Gastroesophageal sphincter (tissue), 4 donors: ENCODE results near the gene SPATS2L. TPM values are rescaled to one million over a fixed set of nuclear protein-coding genes. Genes with fewer than 3 reads are reported as not detected.

ENCODE experiments used
- ATAC-seq: fragments of 150-250 bp; one replicate; pipeline ENCODE4 v1.9.1; 2016; ENCODE audit warnings: mild to moderate bottlenecking, moderate library complexity
- H3K27ac ChIP-seq, 4 donors: fragments of 200-600 bp; sonication (generic) in 3 of 4; 1 replicate in 3 of 4; 2 replicates in 1 of 4; pipeline ENCODE4 v1.5.1; 2016 to 2019
- H3K27me3 ChIP-seq: fragments of 200-600 bp; sonication (generic); one replicate; pipeline ENCODE4 v1.5.1; 2019
- H3K36me3 ChIP-seq, 2 donors: fragments of 200-600 bp; sonication (generic); one replicate each; pipeline ENCODE4 v1.5.1; 2019; ENCODE audit warnings: control low read depth in 1 of 2
- H3K4me1 ChIP-seq, 3 donors: fragments of 200-600 bp; sonication (generic); 1 replicate in 2 of 3; 2 replicates in 1 of 3; pipeline ENCODE4 v1.5.1; 2016 to 2019; ENCODE audit warnings: control low read depth in 2 of 3
- H3K4me3 ChIP-seq, 2 donors: fragments of 200-600 bp; sonication (generic); one replicate each; pipeline ENCODE4 v1.5.1; 2019; ENCODE audit warnings: mild to moderate bottlenecking in 1 of 2, moderate library complexity in 1 of 2
- H3K9me3 ChIP-seq, 3 donors: fragments of 200-600 bp; sonication (generic); one replicate each; pipeline ENCODE4 v1.5.1; 2017 to 2019; ENCODE audit warnings: control low read depth in 2 of 3
- EP300 ChIP-seq: sonication (generic); formaldehyde crosslinking; IDR thresholded peaks from one replicate; pipeline ENCODE4 v1.6.1; 2017; ENCODE audit warnings: antibody characterized with exemption, mild to moderate bottlenecking
- POLR2A ChIP-seq, 2 donors: fragments of 450-650 bp; IDR thresholded peaks; one replicate each; pipeline ENCODE4 v1.6.1; 2017; ENCODE audit warnings: antibody characterized with exemption in 2 of 2, mild to moderate bottlenecking in 2 of 2, moderate library complexity in 1 of 2
- POLR2AphosphoS5 ChIP-seq: sonication (generic); formaldehyde crosslinking; IDR thresholded peaks from one replicate; pipeline ENCODE4 v1.6.1; 2017; ENCODE audit warnings: antibody characterized with exemption
- WGBS, 2 donors: methylation state at CpG; one replicate each; pipeline ENCODE4 v1.1.5; 2018; ENCODE audit warnings: low coverage in 1 of 2; 5-methylcytosine and 5-hydroxymethylcytosine counted together
- total RNA-seq, 4 donors: library from RNA; depleted of rRNA; stranded (reverse); fragments of >200 nt; gene quantifications; one replicate each; pipeline ENCODE4 v1.1.0, GENCODE V29; 2016
- TF ChIP-seq, protein P1 (sequence below), 4 experiments: fragments of 200-600 bp in 2 of 4; fragments of 450-650 bp in 2 of 4; sonication (generic) in 1 of 4; IDR thresholded peaks; one replicate each; pipeline ENCODE4 v1.5.1; 2017 to 2019; ENCODE audit warnings: antibody characterized with exemption in 4 of 4, mild to moderate bottlenecking in 2 of 4, moderate library complexity in 2 of 4

SPATS2L gene
- total RNA-seq, 4 donors from 2014 or later: 50.6 to 120 (median 91.5) TPM

GRCh38 chr2:200486529-200486928 lies 180.0 kb downstream of the SPATS2L start:
- no peaks in the 10 kb centered on the region for H3K4me1 ChIP-seq
- TF ChIP-seq, protein P1, sequence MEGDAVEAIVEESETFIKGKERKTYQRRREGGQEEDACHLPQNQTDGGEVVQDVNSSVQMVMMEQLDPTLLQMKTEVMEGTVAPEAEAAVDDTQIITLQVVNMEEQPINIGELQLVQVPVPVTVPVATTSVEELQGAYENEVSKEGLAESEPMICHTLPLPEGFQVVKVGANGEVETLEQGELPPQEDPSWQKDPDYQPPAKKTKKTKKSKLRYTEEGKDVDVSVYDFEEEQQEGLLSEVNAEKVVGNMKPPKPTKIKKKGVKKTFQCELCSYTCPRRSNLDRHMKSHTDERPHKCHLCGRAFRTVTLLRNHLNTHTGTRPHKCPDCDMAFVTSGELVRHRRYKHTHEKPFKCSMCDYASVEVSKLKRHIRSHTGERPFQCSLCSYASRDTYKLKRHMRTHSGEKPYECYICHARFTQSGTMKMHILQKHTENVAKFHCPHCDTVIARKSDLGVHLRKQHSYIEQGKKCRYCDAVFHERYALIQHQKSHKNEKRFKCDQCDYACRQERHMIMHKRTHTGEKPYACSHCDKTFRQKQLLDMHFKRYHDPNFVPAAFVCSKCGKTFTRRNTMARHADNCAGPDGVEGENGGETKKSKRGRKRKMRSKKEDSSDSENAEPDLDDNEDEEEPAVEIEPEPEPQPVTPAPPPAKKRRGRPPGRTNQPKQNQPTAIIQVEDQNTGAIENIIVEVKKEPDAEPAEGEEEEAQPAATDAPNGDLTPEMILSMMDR (IDR thresholded peaks at IDR 0.05): no peak
- no peak for TF ChIP-seq EP300
- no peak overlapping the region for H3K4me3 ChIP-seq
- no peaks in the 10 kb centered on the region for H3K9me3 ChIP-seq
- H3K27me3 ChIP-seq: no peaks in the 10 kb centered on the region
- WGBS, 2 donors: 63 to 79% methylated on average over 2 of the region's 2 CpGs
- H3K27ac ChIP-seq: no peak overlapping the region
- ATAC-seq: no peak
- H3K36me3 ChIP-seq: peaks cover 0 to 30% of the 10 kb centered on the region in 2 donors

DNA sequence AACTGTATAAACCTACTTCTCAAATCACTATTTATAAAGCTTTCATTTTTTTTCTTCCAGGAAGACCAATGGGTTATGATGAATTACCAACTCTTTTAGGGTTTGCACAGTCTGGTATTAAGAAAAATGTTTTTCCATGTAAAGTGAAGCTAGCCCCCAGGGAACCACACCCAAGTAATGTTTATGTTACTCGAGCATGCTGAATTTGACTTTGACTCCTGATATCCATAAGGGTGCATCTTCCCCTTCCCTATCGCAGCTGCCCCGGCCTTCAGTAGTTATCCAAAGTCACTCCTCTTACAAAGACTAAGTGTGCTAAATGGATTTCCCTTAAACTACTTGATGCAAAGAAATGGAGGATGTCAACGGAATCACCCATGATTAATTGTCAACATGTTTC lies 181.7 kb downstream of the SPATS2L start:
- Histone ChIP-seq H3K36me3 (peaks cover 0 to 46% of the 10 kb centered on the region in 2 donors), H3K4me3 (no peak overlapping the region), H3K27ac (no peak overlapping the region), H3K9me3 (no peaks in the 10 kb centered on the region), H3K27me3 (no peaks in the 10 kb centered on the region), H3K4me1 (no peaks in the 10 kb centered on the region)
- WGBS, 2 donors: 67 to 71% methylated on average over 2 to 3 of the region's 4 CpGs
- TF ChIP-seq POLR2A (IDR thresholded peaks at IDR 0.05) (no peak), POLR2AphosphoS5 (no peak), EP300 (no peak)
- TF ChIP-seq, protein P1 (IDR thresholded peaks at IDR 0.05): no peak
- ATAC-seq: no peak

DNA sequence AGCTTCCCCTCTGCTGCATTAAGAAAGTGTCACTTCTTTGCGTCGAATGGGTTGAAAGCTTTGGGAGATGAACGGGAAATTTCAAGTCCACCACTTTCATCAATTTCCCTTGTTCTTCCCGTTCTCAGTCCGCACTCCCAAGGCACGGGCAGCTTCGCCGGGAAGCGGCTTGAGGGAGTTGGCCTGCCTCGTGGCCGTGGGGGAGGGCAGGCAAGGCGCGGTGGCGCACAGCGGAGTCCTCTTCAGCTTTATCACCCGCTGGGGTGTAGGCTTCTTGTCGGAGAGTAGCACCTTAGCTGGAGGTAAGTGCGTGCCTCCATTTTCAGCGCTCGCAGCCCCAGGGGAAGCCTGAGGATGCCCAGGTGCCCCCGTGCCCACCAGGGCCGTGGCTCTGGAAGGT lies 183.5 kb downstream of the SPATS2L start:
- H3K4me3 ChIP-seq: no peak overlapping the region
- H3K27ac ChIP-seq: no peak overlapping the region
- TF ChIP-seq, protein P1 (IDR thresholded peaks at IDR 0.05): no peak
- TF ChIP-seq POLR2AphosphoS5 (no peak), POLR2A (IDR thresholded peaks at IDR 0.05) (no peak), EP300 (no peak)
- no peaks in the 10 kb centered on the region for H3K27me3 ChIP-seq
- H3K4me1 ChIP-seq: no peaks in the 10 kb centered on the region
- no peaks in the 10 kb centered on the region for H3K9me3 ChIP-seq
- ATAC-seq: no peak
- peaks cover 3 to 64% of the 10 kb centered on the region in 2 donors for H3K36me3 ChIP-seq
- 91 to 97% methylated on average over 6 to 11 of the region's 22 CpGs for WGBS, 2 donors

GRCh38 chr2:200492656-200493055 lies 186.2 kb downstream of the SPATS2L start:
- no peak for TF ChIP-seq POLR2A (IDR thresholded peaks at IDR 0.05)
- TF ChIP-seq POLR2AphosphoS5: no peak
- no peak for TF ChIP-seq EP300
- TF ChIP-seq, protein P1 (IDR thresholded peaks at IDR 0.05): no peak
- Histone ChIP-seq H3K36me3 (peaks cover 3 to 91% of the 10 kb centered on the region in 2 donors), H3K27me3 (no peaks in the 10 kb centered on the region), H3K27ac (no peak overlapping the region), H3K9me3 (no peaks in the 10 kb centered on the region), H3K4me1 (no peaks in the 10 kb centered on the region), H3K4me3 (no peak overlapping the region)
- no peak for ATAC-seq

DNA sequence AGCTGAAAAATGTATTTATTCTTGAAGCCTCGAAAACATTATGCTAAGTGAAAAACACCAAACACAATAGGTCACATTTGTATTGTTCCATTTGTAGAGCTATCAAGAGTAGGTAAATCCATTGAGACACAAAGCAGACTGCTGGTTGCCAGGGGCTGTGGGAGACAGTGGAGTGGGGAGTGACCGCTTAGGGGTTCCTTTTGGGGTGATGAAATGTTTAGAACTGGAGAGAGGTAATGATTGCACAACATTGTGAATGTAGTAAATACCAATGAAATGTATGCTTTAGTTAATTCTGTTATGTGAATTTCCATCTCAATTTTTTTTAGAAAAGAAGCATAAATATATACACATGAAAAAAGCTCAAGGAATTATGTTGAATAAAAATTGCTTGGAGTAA lies 187.6 kb downstream of the SPATS2L start:
- H3K9me3 ChIP-seq: no peaks in the 10 kb centered on the region
- whole genome bisulfite sequencing, 2 donors: 58 to 89% methylated on average over 2 of the region's 2 CpGs
- H3K27me3 ChIP-seq: no peaks in the 10 kb centered on the region
- H3K27ac ChIP-seq: no peak overlapping the region
- TF ChIP-seq, protein P1 (IDR thresholded peaks at IDR 0.05): no peak
- TF ChIP-seq POLR2A (IDR thresholded peaks at IDR 0.05): no peak
- no peaks in the 10 kb centered on the region for H3K4me1 ChIP-seq
- no peak overlapping the region for H3K4me3 ChIP-seq
- ATAC-seq: no peak
- H3K36me3 ChIP-seq: peaks cover 6 to 99% of the 10 kb centered on the region in 2 donors
